ENCODE measurements around the gene ATP8A2. TPM values are rescaled to one million over a fixed set of nuclear protein-coding genes. Genes with fewer than 3 reads are reported as not detected.

ATP8A2 gene
- total RNA-seq, 1 experiment from 2014 or later: 5.2 TPM

- Mint-ChIP-seq H3K9me3 (peaks cover 7% of the 10 kb centered on the region), H3K27ac (no peak overlapping the region), H3K36me3 (peaks cover 6% of the 10 kb centered on the region), H3K27me3 (ENCODE audit: low read depth) (no peaks in the 10 kb centered on the region; the same call in 1 of the 2 replicates), H3K4me3 (no peak overlapping the region), H3K4me1 (peaks cover 38% of the 10 kb centered on the region)
- CTCF ChIA-PET: no interaction called here
- ATAC-seq: no peak
- TF ChIP-seq SOX15 (CRISPR knock-in tag; IDR thresholded peaks at IDR 0.05): no peak
- TF ChIP-seq ZMAT4 (CRISPR knock-in tag; IDR thresholded peaks at IDR 0.05): no peak
- TF ChIP-seq ZNF416 (CRISPR knock-in tag; IDR thresholded peaks at IDR 0.05): no peak
- TF ChIP-seq GTF2I (CRISPR knock-in tag; conservative IDR thresholded peaks at IDR 0.05): no peak
- TF ChIP-seq ZSCAN18 (CRISPR knock-in tag; IDR thresholded peaks at IDR 0.05): no peak
- TF ChIP-seq USF2 (CRISPR knock-in tag; IDR thresholded peaks at IDR 0.05): no peak
- no peak for TF ChIP-seq SMAD3 (CRISPR knock-in tag; IDR thresholded peaks at IDR 0.05; ENCODE audit: borderline replicate concordance)
- TF ChIP-seq AR (CRISPR knock-in tag; IDR thresholded peaks at IDR 0.05): no peak
- TF ChIP-seq CBFB (CRISPR knock-in tag; IDR thresholded peaks at IDR 0.05; ENCODE audit: low read depth): no peak
- no peak for TF ChIP-seq NFYB (CRISPR knock-in tag; conservative IDR thresholded peaks at IDR 0.05; ENCODE audit: low read depth)
- no peak for TF ChIP-seq PRDM15 (CRISPR knock-in tag; IDR thresholded peaks at IDR 0.05)
- no peak for TF ChIP-seq MYBL2 (CRISPR knock-in tag; IDR thresholded peaks at IDR 0.05)
- TF ChIP-seq FOXP1 (CRISPR knock-in tag; IDR thresholded peaks at IDR 0.05; ENCODE audit: borderline replicate concordance): no peak
- no peak for TF ChIP-seq ELF4 (CRISPR knock-in tag; IDR thresholded peaks at IDR 0.05; ENCODE audit: low read depth)
- TF ChIP-seq ERG (CRISPR knock-in tag; IDR thresholded peaks at IDR 0.05): no peak
- no peak for TF ChIP-seq ATF1 (CRISPR knock-in tag; IDR thresholded peaks at IDR 0.05)
- no peak for DNase-seq (ENCODE audit: low spot score)
- POLR2A ChIA-PET: interaction anchor here (0.7 kb wide), 1 partner anchor 217 kb away, joined by 4 read pairs; no protein-coding TSS in a partner anchor
Observed at GRCh38 chr13:25844559-25845434, 473.0 kb downstream of the ATP8A2 start.

All from WTC11 (cell line).